GM13976 (cell line): Measurements from ENCODE around the gene EVPLL.
"Not testable (repeated sequence)": the region's sequence is repeated elsewhere in the genome, so short reads cannot be mapped to it uniquely, and the experiment has no call there.

Experiments
- DNase-seq: peaks from one replicate; pipeline ENCODE4 v3.0.0; 2012; ENCODE audit warnings: low spot score
- in situ Hi-C: fragments of 300-500 bp; cut with MboI; formaldehyde crosslinking; loops from one replicate; pipeline ENCODE4 v1.12.0; 2022; ENCODE audit warnings: low sequenced_read_pairs, mixed read lengths, inconsistent platforms; ENCODE audit not compliant: unreplicated experiment

EVPLL gene

DNA sequence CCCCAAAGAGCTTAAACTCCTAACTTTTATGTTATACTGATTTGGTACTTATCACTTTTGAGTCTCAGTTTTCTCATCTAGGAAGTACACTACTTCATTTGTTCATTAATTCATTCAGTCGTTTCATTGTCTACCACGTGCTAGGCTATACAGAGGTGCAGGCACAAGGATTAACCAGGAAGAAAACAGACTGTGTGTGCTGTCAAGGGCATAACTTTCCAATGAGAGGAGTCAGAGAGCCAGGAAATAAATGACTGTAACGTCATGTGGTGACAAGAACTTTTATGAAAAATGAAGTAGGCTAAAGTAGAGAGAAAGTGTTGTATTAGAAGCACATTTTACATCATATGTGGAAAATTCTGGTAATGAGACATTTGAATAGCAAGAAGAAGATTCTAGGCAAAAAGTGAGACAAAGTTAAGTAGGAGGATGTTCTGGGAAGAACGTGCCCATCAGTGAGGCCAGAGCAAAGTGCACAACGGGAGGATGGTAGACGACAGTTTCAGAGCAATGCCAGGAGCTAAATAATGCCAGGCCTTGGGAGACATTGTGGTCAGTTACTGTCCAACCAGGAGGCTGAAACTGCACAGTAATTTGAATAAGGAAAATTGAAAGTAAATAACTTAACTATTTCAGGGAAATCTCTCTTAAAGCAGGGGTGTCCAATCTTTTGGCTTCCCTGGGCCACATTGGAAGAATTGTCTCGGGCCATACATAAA is 24.5 kb downstream of the EVPLL start:
- in situ Hi-C loops, DNase-seq: not testable (repeated sequence)

GRCh38 chr17:18403166-18403565 is 25.6 kb downstream of the EVPLL start:
- in situ Hi-C loops, DNase-seq: not testable (repeated sequence)

- in situ Hi-C loops, DNase-seq: not testable (repeated sequence)
Measured at GRCh38 chr17:18403604-18404003, 26.0 kb downstream of the EVPLL start.

DNA sequence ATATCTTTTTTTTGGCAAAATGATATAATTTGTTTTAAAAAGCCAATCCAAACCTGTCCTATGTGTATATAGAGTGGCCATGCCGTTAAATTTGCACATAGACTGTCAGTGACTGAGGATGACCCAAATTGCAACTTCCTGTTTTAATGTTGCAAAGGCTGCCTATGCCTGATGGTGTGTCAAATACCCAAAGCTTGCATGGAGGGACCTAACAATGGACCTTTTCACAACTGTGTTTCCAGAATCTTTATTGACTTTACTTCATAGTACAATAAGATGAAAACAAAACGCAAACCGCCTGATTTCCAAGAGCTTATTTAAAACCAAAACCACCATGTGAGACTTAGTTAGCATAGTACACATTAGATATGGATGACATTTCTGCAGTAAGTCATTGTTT is 31.3 kb downstream of the EVPLL start:
- DNase-seq, in situ Hi-C loops: not testable (repeated sequence)

GRCh38 chr17:18409321-18409720 is 31.7 kb downstream of the EVPLL start:
- in situ Hi-C loops, DNase-seq: not testable (repeated sequence)

DNA sequence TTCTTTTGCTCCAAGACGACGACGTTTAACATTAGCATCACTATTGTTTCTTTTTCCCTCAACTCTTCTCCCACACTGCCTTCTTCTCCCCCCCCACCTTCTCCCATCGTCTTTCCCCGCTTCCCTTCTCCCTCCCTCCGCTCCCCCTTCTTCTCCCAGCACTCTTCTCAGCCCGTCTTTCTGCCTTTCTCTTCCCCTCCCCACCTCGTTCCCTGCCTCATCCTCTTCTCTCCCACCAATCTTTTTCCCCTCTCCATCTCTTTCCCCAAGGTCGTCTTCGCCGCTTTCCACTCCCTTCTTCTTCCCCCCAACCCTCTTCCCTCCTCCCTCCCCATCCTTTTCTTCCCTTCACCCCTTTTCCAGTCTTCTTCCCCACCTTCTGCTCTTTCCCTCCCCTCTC is 33.2 kb downstream of the EVPLL start:
- in situ Hi-C loops, DNase-seq: not testable (repeated sequence)

DNA sequence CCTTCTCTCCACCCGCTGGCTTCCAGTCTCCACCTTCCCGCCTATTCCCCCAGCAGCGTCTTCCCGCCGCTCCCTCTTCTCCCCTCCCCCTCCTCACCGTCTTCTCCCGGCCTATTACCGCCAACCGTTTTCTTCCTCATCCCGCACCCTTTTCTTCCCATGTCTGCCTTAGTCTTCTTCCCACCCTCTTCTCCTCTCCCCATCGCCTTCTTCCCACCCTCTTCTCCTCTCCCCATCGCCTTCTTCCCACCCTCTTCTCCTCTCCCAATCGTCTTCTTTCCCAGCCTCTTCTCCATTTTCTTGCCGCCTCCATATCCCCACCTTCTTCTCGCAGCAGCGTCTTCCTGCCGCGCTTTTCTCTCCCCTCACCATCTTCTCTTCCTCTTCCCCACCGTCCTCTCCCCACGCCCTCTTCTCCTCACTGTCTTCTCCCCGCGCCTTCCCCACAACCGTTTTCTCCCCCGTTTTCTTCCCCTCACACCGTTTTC is 33.8 kb downstream of the EVPLL start:
- in situ Hi-C loops, DNase-seq: not testable (repeated sequence)

GRCh38 chr17:18412001-18412538 is 34.5 kb downstream of the EVPLL start:
- in situ Hi-C loops, DNase-seq: not testable (repeated sequence)

- in situ Hi-C loops, DNase-seq: not testable (repeated sequence)
Measured at GRCh38 chr17:18421521-18421920, 43.9 kb downstream of the EVPLL start.

DNA sequence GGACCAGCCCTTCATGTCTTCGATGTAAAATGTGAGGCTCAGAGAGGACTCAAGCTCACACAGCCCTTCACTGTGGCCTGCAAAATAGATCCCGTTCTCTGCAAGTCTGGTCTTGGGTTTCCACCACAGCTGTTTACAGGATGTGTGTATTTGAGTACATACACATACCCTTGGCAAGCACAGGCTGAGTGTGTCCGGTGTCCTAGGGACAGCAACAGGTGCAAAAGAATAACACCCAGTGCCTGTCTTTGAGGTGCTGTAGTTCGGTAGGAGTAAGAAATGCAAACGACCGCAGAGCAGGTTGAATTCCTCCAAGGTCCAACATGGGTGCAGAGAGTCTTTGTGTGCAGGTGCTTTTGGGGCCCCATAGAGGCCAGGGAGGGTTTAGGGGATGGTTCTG is 44.9 kb downstream of the EVPLL start:
- DNase-seq, in situ Hi-C loops: not testable (repeated sequence)

- DNase-seq, in situ Hi-C loops: not testable (repeated sequence)
Measured at GRCh38 chr17:18423015-18423414, 45.4 kb downstream of the EVPLL start.

DNA sequence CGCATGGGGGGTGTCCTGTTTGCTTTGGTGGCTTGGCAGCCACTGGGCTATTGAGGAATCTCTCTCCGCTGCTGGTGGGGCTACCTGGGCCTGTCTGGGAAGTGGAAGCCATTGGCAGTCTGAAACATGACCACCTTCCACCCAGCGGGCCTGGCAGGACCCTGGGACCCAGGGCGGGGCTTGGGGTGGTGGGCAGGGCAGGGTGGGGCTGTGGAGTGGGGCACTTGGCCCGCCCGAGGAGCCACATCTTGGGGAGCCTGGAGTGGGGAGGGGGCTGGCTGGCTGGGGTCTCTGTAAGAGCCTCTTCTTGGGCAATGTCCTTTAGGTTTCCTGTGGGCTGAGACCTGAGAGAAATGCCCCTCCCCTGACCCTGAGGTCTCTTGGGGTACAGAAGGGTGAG is 48.0 kb downstream of the EVPLL start:
- DNase-seq, in situ Hi-C loops: not testable (repeated sequence)

GRCh38 chr17:18426639-18427038 is 49.1 kb downstream of the EVPLL start:
- in situ Hi-C loops, DNase-seq: not testable (repeated sequence)

GRCh38 chr17:18432206-18432605 is 54.6 kb downstream of the EVPLL start:
- in situ Hi-C loops, DNase-seq: not testable (repeated sequence)
